Stimulated activated naive CD4-positive, alpha-beta T cell (primary cell): Measurements from ENCODE around the gene ADAD2.

Experiments
- DNase-seq, 6 experiments: peaks; one replicate each; lab custom pipeline; 2025; lab: John Stamatoyannopoulos, UW

Gene ADAD2

GRCh38 chr16:84246679-84247077 lies 55.7 kb downstream of the ADAD2 start:
- DNase-seq: no peak
